ENCODE results near the gene RABL2B.
"Not testable (repeated sequence)": the region's sequence is repeated elsewhere in the genome, so short reads cannot be mapped to it uniquely, and the experiment has no call there.

Gene RABL2B

DNA sequence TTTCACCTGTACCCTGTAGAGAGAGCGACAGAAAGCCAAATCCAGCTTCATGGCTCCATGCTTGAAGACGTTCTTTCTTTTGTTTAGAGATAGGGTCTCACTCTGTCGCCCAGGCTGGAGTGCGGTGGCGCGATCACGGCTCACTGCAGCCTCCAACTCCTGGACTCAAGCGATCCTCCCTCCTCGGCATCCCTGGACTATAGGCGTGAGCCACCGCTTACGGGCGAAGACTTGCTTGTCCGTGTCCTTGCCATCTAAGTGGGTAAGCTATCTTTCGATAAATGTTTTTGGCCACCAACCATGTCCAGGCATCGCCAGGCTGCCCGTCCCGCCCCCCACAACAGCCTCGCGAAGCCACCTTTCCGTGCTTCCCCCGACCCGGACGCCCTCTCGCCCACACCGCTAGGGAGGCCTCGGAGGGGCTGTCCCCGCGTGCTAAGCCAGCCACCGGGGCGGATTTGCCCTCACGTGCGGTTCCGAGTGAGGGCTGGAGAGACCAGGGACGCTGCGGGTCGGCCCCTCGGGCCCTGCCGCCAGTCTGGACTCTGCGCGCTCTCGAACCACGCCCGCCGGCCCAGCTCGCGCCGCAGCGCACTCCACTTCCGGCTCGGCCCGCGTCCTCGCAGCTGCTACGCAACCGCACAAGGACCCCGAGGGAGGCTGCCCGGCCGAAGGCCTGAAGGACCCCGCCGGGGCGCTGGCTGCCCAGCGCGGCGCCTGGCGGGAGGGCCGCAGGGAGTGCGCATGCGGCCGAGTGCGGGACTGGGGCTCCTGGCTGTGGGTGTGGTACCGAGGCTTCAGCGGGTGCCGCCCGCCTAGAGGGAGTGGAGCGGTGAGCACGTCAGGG is at the start of gene RABL2B:
Gene RABL2B (minus strand): TSS at position 604 of the 847 bp plus-strand sequence. CDS start 1,342 bp downstream, outside the sequence.
- H3K4me3 ChIP-seq (replicated peaks; ENCODE audit: low read depth, low read length): peak within 1 kb of the TSS; percentile 57
- peak; percentile 89 for DNase-seq (ENCODE audit: low read depth)

DNA sequence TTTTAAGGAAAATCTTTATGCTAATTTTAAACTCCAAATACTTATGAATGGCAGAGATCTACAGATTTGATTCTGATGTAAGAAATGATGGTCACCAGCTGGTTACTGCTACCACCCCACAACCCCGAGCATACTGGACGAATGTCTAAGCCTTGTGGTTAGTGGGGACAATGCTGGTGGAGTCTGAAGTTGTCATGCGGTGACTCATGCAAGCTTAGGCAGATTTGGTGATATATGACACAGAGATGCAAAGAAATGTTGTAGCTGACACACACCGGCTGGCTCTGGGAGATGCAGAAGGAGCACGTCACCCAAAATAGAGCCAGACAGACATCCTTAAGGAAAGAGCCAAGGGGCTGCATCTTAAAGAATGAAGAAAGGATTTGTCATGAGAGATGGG is 3.5 kb upstream of the RABL2B start:
- not testable (repeated sequence) for DNase-seq (ENCODE audit: low read depth); H3K4me3 ChIP-seq (replicated peaks; ENCODE audit: low read depth, low read length)

DNA sequence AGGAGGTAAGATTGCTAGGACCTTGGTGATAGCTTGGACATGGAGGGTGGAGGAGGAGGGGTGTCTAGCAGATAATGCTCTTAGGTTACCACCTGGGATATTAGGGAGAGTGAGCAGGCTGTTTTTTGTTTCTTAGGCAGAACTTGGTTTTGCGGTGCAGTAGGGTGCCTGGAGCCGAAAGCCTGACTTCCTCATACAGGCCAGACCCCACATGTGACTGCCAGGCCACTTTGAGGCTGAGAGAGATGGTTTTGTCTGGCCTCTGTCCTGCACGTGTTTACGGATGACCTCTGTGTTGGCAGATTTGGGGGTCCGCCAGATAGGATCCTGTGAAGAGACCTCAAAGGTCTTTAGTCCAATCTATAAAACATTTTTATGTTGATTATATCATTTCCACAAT is 1.9 kb upstream of the RABL2B start:
- not testable (repeated sequence) for DNase-seq (ENCODE audit: low read depth); H3K4me3 ChIP-seq (replicated peaks; ENCODE audit: low read depth, low read length)

DNA sequence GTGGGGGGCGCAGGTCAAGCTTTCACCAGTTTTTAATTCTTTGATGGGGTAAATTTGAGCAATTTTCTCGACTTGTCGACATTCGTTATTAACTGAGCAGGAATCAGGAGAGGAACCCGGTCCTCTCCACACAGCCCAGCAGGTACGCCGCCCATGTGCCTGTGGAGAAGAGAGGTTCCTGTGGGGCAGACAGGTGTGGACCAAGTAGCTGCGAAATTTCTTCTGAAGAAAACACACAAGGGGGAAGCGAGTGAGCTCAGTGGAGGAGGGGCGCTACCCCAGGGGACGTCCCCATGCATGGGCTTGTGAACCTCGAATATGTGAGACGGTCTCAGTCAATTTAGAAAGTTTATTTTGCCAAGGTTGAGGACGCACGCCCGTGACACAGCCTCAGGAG is 442 bp upstream of the RABL2B start:
- H3K4me3 ChIP-seq (replicated peaks; ENCODE audit: low read depth, low read length): peak overlapping the region; percentile 57
- not testable (repeated sequence) for DNase-seq (ENCODE audit: low read depth)

DNA sequence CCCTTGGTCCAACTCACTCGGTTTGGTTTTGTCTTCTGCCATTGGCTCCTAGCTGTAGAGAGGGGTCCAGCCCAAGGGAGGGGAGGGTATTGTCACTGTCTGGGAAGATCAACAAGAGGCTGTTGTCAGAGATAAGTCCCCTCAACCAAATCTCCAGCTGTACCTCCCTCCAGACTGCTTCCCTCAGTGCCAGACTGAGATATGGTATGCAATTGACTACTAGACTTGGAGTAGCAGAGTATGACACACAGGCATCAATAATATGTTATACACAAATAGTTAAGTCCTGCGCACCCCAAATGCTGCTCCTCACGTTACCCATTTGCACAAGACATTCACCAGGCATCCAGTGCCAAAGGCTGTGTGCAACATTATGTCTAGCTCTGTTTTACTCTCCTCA is 1.2 kb downstream of the RABL2B start:
- not testable (repeated sequence) for H3K4me3 ChIP-seq (replicated peaks; ENCODE audit: low read depth, low read length); DNase-seq (ENCODE audit: low read depth)

DNA sequence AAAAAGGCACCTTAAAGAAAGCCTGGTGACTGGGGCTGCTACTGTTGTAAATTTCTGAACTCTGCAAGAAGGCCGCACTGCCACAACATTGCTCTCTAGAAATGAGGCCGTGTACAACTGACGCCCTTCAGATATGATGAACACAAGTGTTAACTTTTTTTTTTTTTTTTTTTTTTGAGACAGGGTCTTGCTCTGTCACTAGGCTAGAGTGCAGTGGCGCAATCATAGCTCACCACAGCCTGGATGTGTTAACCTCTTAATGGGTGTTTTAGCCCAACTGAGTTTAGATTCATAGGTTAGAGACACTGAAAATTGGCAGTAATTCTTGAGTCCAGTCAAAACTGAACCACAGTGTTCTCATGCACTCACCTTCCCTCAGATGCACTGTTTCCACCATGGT is 3.2 kb downstream of the RABL2B start:
- DNase-seq (ENCODE audit: low read depth); H3K4me3 ChIP-seq (replicated peaks; ENCODE audit: low read depth, low read length): not testable (repeated sequence)

DNA sequence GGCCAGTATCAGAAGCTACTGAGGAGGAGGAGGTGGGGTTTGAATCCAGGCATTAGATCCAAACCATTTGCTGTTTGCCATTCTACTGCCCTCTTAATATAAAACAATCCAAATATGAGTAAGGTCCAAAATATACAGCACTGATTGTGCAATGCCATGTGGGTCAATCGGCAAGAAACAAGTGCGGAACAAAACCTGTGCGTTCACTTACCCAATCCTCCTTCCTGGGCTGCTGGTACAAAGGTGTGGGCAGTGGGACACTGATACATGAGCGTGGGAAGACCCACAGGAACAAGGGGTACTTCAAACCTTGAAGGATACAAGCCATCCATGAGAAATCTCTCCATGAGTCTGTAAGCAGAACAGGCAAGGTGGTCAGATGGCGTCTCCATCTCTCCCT is 5.8 kb downstream of the RABL2B start:
- not testable (repeated sequence) for H3K4me3 ChIP-seq (replicated peaks; ENCODE audit: low read depth, low read length); DNase-seq (ENCODE audit: low read depth)

DNA sequence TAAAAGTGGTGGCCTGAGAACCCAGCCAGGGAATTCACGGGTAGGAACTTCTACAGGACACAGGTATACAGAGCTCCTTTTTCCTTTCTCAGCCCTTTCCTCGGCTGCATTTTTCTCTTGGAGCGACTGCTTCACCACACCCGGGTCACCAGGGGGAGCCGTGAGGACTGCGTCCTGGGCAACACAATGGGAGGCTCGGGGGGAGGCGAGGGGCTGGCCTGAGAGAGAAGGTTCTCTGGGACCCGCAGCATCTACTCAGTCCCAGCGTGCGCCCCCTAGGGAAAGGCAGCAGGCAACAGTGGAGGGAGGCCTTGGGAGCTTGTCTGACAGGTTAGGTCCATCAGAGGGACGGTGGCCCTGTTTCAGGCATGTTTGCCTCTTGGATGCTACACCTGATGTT is 8.3 kb downstream of the RABL2B start:
- TF ChIP-seq, protein P1, sequence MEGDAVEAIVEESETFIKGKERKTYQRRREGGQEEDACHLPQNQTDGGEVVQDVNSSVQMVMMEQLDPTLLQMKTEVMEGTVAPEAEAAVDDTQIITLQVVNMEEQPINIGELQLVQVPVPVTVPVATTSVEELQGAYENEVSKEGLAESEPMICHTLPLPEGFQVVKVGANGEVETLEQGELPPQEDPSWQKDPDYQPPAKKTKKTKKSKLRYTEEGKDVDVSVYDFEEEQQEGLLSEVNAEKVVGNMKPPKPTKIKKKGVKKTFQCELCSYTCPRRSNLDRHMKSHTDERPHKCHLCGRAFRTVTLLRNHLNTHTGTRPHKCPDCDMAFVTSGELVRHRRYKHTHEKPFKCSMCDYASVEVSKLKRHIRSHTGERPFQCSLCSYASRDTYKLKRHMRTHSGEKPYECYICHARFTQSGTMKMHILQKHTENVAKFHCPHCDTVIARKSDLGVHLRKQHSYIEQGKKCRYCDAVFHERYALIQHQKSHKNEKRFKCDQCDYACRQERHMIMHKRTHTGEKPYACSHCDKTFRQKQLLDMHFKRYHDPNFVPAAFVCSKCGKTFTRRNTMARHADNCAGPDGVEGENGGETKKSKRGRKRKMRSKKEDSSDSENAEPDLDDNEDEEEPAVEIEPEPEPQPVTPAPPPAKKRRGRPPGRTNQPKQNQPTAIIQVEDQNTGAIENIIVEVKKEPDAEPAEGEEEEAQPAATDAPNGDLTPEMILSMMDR (IDR thresholded peaks at IDR 0.05; ENCODE audit: low read length, missing control alignments): peak; percentile 54
- not testable (repeated sequence) for H3K4me3 ChIP-seq (replicated peaks; ENCODE audit: low read depth, low read length)
- DNase-seq (ENCODE audit: low read depth): peak; percentile 60

DNA sequence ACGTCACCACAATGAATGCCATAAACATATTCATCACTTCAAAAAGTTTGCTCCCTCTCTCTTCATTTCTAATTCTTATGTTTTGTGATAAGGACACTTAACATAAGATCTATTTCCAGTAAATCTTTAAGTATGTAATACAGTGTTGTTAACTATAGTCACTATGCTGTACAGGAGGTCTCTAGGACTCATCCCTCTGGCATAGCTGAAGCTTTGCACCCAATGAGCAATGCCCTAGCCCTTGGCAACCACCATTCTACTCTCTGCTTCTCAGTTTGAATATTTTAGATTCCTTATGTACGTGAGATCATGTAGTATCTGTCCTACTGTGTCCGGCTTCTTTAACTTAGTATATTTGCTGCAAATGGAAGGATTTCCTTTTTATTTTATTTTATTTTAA is 19.1 kb downstream of the RABL2B start:
- not testable (repeated sequence) for H3K4me3 ChIP-seq (replicated peaks; ENCODE audit: low read depth, low read length); DNase-seq (ENCODE audit: low read depth)

DNA sequence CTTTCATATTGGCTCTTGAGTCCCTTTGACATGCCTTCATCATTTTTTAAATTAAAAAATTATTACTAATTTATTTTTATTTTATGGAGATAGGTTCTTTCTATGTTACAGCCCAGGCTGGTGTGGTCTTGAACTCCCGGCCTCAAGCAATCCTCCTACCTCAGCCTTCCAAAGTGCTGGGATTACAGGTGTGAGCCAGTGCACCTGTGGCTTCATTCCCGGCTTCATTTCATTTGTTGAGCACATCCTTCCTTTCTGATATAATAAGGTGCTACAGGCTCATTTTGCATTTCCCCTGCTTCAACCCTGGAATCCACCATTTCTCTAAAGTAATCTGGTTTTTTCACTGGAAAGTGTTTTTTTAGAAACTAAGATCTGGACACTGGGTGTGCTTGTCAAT is 21.6 kb downstream of the RABL2B start:
- not testable (repeated sequence) for DNase-seq (ENCODE audit: low read depth); H3K4me3 ChIP-seq (replicated peaks; ENCODE audit: low read depth, low read length)

DNA sequence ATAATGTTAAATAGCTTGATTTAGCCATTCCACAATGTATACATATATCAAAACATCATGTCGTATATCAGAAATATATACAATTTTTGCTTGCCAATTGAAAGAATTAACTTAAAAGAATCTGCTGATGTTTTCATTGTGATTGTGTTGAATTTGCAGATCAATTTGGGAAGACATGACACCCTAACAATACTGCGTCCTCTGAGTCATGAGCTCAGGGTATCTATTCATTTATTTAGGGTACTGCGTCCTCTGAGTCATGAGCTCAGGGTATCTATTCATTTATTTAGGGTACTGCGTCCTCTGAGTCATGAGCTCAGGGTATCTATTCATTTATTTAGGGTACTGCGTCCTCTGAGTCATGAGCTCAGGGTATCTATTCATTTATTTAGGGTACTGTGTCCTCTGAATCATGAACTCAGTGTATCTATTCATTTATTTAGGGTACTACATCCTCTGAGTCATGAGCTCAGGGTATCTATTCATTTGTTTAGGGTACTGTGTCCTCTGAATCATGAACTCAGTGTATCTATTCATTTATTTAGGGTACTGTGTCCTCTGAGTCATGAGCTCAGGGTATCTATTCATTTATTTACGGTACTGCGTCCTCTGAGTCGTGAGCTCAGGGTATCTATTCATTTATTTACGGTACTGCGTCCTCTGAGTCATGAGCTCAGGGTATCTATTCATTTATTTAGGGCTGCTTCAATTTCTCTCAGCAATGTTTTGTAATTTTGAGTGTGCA is 23.7 kb downstream of the RABL2B start:
- DNase-seq (ENCODE audit: low read depth): peak; percentile 72
- H3K4me3 ChIP-seq (replicated peaks; ENCODE audit: low read depth, low read length): not testable (repeated sequence)

DNA sequence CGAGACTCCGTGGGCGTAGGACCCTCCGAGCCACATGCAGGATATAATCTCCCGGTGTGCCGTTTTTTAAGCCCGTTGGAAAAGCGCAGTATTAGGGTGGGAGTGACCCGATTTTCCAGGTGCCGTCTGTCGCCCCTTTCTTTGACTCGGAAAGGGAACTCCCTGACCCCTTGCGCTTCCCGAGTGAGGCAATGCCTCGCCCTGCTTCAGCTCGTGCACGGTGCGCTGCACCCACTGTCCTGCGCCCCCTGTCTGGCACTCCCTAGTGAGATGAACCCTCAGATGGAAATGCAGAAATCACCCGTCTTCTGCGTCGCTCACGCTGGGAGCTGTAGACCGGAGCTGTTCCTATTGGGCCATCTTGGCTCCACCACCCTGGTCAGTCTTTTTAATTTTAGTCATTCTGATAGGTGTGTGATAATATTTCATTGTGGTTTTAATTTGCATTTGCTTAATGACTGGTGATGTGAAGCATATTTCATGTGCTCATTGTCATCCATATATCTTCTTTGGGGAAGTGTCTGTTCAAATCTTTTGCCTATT is 26.4 kb downstream of the RABL2B start:
- TF ChIP-seq, protein P1 (IDR thresholded peaks at IDR 0.05; ENCODE audit: low read length, missing control alignments): peak; percentile 27
- peak overlapping the region; percentile 63 for H3K4me3 ChIP-seq (replicated peaks; ENCODE audit: low read depth, low read length)
- DNase-seq (ENCODE audit: low read depth): peak; percentile 35

DNA sequence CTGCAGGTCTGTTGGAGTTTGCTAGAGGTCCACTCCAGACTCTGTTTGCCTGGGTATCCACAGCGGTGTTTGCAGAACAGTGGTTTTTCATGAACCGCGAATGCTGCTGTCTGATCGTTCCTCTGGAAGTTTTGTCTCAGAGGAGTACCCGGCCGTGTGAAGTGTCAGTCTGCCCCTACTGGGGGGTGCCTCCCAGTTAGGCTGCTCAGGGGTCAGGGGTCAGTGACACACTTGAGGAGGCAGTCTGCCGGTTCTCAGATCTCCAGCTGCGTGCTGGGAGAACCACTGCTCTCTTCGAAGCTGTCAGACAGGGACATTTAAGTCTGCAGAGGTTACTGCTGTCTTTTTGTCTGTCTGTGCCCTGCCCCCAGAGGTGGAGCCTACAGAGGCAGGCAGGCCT is 27.0 kb downstream of the RABL2B start:
- not testable (repeated sequence) for H3K4me3 ChIP-seq (replicated peaks; ENCODE audit: low read depth, low read length); DNase-seq (ENCODE audit: low read depth)

DNA sequence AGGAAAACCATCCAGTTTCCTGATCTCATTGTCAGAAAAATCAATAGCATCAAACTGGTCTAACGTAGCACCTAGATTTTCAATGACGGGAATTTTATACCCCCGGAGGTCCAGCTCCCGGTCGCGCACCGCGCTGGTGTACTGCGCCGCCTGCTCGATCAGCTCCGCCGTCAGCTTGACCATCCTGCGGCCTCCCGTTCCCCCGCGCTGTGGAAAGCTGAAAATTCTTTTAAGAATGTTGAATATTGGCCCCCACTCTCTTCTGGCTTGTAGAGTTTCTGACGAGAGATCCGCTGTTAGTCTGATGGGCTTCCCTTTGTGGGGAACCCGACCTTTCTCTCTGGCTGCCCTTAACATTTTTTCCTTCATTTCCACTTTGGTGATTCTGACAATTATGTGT is 28.2 kb downstream of the RABL2B start:
- H3K4me3 ChIP-seq (replicated peaks; ENCODE audit: low read depth, low read length): not testable (repeated sequence)

DNA sequence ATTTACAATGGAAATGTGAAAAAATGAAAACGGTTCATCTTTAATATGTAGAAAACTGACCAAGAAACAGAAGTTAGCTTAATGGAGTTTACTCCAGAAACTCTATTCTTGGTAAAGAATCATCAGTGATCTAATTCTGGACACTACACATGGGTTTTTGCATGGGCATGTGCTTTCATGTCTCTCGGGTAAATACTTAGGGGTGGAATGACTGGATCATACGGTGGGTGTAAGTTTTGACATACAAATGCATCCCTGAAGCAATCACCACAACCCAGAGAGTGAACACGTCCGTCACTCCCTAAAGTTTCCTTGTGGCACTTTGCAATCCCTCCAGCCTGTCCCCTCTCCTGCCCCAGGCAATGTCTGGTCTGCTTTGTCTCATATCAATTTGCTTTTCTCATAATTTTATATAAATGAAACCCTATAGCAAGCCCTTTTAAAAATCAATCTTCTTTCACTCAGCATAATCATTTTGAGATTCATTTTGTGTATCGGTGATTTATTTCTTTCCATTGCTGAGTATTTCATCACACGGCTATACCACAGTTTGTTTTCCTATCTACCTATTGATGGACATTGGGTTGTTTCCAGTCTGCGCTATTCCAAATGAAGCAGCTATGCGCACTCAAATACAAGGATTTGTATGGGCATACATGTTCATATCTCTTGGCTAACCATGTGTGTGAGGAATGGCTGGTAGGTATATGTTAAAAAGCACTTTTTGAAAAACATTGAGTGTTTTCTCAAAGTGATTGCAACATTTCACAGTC is 33.9 kb downstream of the RABL2B start:
- DNase-seq (ENCODE audit: low read depth); H3K4me3 ChIP-seq (replicated peaks; ENCODE audit: low read depth, low read length): not testable (repeated sequence)

More for the DNA sequence above, 28.2 kb downstream of the RABL2B start:
- not testable (repeated sequence) for DNase-seq (ENCODE audit: low read depth)

DNA sequence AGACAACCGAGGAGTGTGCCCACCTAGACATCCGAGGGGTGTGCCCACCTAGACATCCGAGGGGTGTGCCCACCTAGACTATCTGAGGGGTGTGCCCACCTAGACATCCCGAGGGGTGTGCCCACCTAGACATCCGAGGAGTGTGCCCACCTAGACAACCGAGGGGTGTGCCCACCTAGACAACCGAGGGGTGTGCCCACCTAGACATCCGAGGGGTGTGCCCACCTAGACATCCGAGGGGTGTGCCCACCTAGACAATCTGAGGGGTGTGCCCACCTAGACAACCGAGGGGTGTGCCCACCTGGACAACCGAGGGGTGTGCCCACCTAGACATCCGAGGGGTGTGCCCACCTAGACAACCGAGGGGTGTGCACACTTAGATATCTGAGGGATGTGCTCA is 34.8 kb downstream of the RABL2B start:
- not testable (repeated sequence) for DNase-seq (ENCODE audit: low read depth); H3K4me3 ChIP-seq (replicated peaks; ENCODE audit: low read depth, low read length)

Data from fibroblast of pulmonary artery (primary cell).